GM23248 (cell line): ENCODE results near the gene RCSD1.

ENCODE experiments used
- EZH2 ChIP-seq: fragments of 200-600 bp; sonication (generic); IDR thresholded peaks from 2 replicates; pipeline ENCODE4 v1.6.1; 2018; ENCODE audit warnings: antibody characterized with exemption, mild to moderate bottlenecking; ENCODE audit not compliant: insufficient read depth, poor library complexity, severe bottlenecking
- EZH2phosphoT487 ChIP-seq: fragments of 200-600 bp; sonication (generic); IDR thresholded peaks from 2 replicates; pipeline ENCODE4 v1.6.1; 2018; ENCODE audit warnings: antibody characterized with exemption, moderate library complexity, mild to moderate bottlenecking, low read depth; ENCODE audit not compliant: insufficient read depth

- TF ChIP-seq EZH2 (no peak), EZH2phosphoT487 (no peak)
Measured at GRCh38 chr1:167683226-167683625, 53.2 kb downstream of the RCSD1 start.
